K562 (cell line): ENCODE measurements around the gene LPCAT1.

Experiments used
- CREB1 ChIP-seq, 2 experiments: sonication (generic) in 1 of 2; formaldehyde crosslinking in 1 of 2; IDR thresholded peaks; 2 replicates each; pipeline versions ENCODE4 v1.6.1 to v1.8.0; 2012 to 2022; ENCODE audit warnings: inconsistent platforms in 1 of 2, mild to moderate bottlenecking in 1 of 2, missing genetic modification reagents in 1 of 2, moderate library complexity in 1 of 2
- DPF2 ChIP-seq: fragments of 450-650 bp; IDR thresholded peaks from 2 replicates; pipeline ENCODE4 v1.6.1; 2016
- NCOR1 ChIP-seq: fragments of 450-650 bp; IDR thresholded peaks from 2 replicates; pipeline ENCODE4 v1.6.1; 2016; ENCODE audit warnings: mild to moderate bottlenecking, moderate library complexity
- SP2 ChIP-seq: IDR thresholded peaks from 2 replicates; pipeline ENCODE4 v1.6.1; 2011; ENCODE audit warnings: mild to moderate bottlenecking, low read depth, low read length, moderate library complexity; ENCODE audit not compliant: poor library complexity, severe bottlenecking; ENCODE audit errors: extremely low read depth
- TAF1 ChIP-seq: IDR thresholded peaks from 2 replicates; pipeline ENCODE4 v1.6.1; 2011; ENCODE audit warnings: mild to moderate bottlenecking, low read length, moderate library complexity; ENCODE audit not compliant: insufficient read depth, control insufficient read depth, severe bottlenecking; ENCODE audit errors: extremely low read depth
- TRIM24 ChIP-seq, 2 experiments: fragments of 450-650 bp; IDR thresholded peaks; 2 replicates each; pipeline ENCODE4 v1.6.1; 2016
- ZNF75A ChIP-seq: fragments of 450-650 bp; formaldehyde crosslinking; IDR thresholded peaks from 2 replicates; pipeline ENCODE4 v1.4.0; 2020; ENCODE audit warnings: mild to moderate bottlenecking
- TF ChIP-seq, protein P1 (sequence below), 3 experiments: IDR thresholded peaks in 2 of 3; conservative IDR thresholded peaks in 1 of 3; 2 replicates each; pipeline ENCODE4 v1.5.1; 2011 to 2012; ENCODE audit warnings: low read length in 3 of 3, mild to moderate bottlenecking in 3 of 3, control low read depth in 2 of 3, improper control_type of control experiment in 1 of 3, inconsistent platforms in 1 of 3, low read depth in 1 of 3, mixed read lengths in 1 of 3, moderate library complexity in 1 of 3; ENCODE audit not compliant: insufficient read depth in 2 of 3
- TF ChIP-seq, protein P2 (sequence below): fragments of 450-650 bp; IDR thresholded peaks from 2 replicates; pipeline ENCODE4 v1.6.1; 2016; ENCODE audit warnings: low read depth
- TF ChIP-seq, protein P3 (sequence below): fragments of 450-650 bp; IDR thresholded peaks from 2 replicates; pipeline ENCODE4 v1.6.1; 2016
- TF ChIP-seq, protein P4 (sequence below), 2 experiments: fragments of 450-650 bp in 1 of 2; IDR thresholded peaks; 2 replicates each; pipeline ENCODE4 v1.6.1; 2011 to 2017; ENCODE audit warnings: low read depth in 2 of 2, antibody characterized with exemption in 1 of 2, borderline replicate concordance in 1 of 2, low read length in 1 of 2, mild to moderate bottlenecking in 1 of 2, mixed read lengths in 1 of 2; ENCODE audit not compliant: control insufficient read depth in 1 of 2

DNA sequence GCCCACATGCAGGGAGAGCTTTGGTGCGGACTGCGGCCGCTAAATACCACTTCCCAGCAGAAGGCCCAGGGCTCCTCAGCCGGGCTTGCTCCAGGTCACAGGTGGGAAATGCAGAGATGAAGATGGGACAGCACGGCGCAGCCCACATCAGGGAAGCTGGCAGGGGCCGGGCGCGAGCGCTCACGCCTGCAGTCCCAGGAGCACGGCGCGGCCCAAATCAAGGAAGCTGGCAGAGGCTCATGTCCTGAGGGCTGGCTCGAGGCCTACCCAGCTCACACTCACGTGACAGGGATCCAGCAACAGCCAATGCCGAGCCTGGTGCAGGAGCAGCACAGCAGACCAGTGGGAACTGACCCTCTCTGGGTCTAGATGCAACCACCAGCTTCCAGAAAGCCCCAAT is 16.3 kb downstream of the LPCAT1 start:
- no peak for TF ChIP-seq TAF1
- no peak for TF ChIP-seq ZNF75A (CRISPR knock-in tag)
- TF ChIP-seq, protein P1, sequence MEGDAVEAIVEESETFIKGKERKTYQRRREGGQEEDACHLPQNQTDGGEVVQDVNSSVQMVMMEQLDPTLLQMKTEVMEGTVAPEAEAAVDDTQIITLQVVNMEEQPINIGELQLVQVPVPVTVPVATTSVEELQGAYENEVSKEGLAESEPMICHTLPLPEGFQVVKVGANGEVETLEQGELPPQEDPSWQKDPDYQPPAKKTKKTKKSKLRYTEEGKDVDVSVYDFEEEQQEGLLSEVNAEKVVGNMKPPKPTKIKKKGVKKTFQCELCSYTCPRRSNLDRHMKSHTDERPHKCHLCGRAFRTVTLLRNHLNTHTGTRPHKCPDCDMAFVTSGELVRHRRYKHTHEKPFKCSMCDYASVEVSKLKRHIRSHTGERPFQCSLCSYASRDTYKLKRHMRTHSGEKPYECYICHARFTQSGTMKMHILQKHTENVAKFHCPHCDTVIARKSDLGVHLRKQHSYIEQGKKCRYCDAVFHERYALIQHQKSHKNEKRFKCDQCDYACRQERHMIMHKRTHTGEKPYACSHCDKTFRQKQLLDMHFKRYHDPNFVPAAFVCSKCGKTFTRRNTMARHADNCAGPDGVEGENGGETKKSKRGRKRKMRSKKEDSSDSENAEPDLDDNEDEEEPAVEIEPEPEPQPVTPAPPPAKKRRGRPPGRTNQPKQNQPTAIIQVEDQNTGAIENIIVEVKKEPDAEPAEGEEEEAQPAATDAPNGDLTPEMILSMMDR (IDR thresholded peaks at IDR 0.05 in 2 of 3, conservative IDR thresholded peaks at IDR 0.05 in 1 of 3; ENCODE audit: insufficient read depth in 2 of 3, low read depth in 1 of 3, low read length in 3 of 3), result no peak
- no peak for TF ChIP-seq SP2
- TF ChIP-seq, protein P2, sequence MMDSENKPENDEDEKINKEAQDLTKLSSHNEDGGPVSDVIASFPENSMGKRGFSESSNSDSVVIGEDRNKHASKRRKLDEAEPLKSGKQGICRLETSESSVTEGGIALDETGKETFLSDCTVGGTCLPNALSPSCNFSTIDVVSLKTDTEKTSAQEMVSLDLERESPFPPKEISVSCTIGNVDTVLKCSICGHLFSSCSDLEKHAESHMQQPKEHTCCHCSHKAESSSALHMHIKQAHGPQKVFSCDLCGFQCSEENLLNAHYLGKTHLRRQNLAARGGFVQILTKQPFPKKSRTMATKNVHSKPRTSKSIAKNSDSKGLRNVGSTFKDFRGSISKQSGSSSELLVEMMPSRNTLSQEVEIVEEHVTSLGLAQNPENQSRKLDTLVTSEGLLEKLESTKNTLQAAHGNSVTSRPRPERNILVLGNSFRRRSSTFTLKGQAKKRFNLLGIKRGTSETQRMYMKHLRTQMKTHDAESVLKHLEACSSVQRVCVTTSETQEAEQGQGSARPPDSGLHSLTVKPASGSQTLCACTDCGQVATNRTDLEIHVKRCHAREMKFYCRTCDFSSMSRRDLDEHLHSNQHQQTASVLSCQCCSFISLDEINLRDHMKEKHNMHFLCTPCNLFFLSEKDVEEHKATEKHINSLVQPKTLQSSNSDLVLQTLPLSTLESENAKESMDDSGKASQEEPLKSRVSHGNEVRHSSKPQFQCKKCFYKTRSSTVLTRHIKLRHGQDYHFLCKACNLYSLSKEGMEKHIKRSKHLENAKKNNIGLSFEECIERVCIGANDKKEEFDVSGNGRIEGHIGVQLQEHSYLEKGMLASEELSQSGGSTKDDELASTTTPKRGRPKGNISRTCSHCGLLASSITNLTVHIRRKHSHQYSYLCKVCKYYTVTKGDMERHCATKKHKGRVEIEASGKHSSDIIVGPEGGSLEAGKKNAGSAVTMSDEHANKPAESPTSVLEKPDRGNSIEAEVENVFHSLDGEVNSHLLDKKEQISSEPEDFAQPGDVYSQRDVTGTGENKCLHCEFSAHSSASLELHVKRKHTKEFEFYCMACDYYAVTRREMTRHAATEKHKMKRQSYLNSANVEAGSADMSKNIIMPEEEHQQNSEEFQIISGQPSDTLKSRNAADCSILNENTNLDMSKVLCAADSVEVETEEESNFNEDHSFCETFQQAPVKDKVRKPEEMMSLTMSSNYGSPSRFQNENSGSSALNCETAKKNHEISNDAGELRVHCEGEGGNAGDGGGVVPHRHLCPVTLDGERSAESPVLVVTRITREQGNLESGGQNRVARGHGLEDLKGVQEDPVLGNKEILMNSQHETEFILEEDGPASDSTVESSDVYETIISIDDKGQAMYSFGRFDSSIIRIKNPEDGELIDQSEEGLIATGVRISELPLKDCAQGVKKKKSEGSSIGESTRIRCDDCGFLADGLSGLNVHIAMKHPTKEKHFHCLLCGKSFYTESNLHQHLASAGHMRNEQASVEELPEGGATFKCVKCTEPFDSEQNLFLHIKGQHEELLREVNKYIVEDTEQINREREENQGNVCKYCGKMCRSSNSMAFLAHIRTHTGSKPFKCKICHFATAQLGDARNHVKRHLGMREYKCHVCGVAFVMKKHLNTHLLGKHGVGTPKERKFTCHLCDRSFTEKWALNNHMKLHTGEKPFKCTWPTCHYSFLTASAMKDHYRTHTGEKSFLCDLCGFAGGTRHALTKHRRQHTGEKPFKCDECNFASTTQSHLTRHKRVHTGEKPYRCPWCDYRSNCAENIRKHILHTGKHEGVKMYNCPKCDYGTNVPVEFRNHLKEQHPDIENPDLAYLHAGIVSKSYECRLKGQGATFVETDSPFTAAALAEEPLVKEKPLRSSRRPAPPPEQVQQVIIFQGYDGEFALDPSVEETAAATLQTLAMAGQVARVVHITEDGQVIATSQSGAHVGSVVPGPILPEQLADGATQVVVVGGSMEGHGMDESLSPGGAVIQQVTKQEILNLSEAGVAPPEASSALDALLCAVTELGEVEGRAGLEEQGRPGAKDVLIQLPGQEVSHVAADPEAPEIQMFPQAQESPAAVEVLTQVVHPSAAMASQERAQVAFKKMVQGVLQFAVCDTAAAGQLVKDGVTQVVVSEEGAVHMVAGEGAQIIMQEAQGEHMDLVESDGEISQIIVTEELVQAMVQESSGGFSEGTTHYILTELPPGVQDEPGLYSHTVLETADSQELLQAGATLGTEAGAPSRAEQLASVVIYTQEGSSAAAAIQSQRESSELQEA, result no peak
- no peak for TF ChIP-seq TRIM24 (IDR thresholded peaks at IDR 0.05)
- TF ChIP-seq DPF2, result no peak
- TF ChIP-seq NCOR1, result no peak
- TF ChIP-seq, protein P3, sequence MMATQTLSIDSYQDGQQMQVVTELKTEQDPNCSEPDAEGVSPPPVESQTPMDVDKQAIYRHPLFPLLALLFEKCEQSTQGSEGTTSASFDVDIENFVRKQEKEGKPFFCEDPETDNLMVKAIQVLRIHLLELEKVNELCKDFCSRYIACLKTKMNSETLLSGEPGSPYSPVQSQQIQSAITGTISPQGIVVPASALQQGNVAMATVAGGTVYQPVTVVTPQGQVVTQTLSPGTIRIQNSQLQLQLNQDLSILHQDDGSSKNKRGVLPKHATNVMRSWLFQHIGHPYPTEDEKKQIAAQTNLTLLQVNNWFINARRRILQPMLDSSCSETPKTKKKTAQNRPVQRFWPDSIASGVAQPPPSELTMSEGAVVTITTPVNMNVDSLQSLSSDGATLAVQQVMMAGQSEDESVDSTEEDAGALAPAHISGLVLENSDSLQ, result no peak
- no peak for TF ChIP-seq CREB1 (IDR thresholded peaks at IDR 0.05)
- no peak for TF ChIP-seq CREB1 (CRISPR knock-in tag; IDR thresholded peaks at IDR 0.05)
- TF ChIP-seq, protein P4, sequence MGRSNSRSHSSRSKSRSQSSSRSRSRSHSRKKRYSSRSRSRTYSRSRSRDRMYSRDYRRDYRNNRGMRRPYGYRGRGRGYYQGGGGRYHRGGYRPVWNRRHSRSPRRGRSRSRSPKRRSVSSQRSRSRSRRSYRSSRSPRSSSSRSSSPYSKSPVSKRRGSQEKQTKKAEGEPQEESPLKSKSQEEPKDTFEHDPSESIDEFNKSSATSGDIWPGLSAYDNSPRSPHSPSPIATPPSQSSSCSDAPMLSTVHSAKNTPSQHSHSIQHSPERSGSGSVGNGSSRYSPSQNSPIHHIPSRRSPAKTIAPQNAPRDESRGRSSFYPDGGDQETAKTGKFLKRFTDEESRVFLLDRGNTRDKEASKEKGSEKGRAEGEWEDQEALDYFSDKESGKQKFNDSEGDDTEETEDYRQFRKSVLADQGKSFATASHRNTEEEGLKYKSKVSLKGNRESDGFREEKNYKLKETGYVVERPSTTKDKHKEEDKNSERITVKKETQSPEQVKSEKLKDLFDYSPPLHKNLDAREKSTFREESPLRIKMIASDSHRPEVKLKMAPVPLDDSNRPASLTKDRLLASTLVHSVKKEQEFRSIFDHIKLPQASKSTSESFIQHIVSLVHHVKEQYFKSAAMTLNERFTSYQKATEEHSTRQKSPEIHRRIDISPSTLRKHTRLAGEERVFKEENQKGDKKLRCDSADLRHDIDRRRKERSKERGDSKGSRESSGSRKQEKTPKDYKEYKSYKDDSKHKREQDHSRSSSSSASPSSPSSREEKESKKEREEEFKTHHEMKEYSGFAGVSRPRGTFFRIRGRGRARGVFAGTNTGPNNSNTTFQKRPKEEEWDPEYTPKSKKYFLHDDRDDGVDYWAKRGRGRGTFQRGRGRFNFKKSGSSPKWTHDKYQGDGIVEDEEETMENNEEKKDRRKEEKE (IDR thresholded peaks at IDR 0.05; ENCODE audit: borderline replicate concordance in 1 of 2, control insufficient read depth in 1 of 2, low read depth in 2 of 2, low read length in 1 of 2), result no peak
